Mesodermal cell (in vitro differentiated cells): ENCODE measurements around the gene COPB1.
"Not testable (repeated sequence)": the region's sequence is repeated elsewhere in the genome, so short reads cannot be mapped to it uniquely, and the experiment has no call there.

Experiments used
- H3K27ac ChIP-seq: 2 replicates; pipeline ENCODE4 v1.7.0; 2013; ENCODE audit warnings: mild to moderate bottlenecking, low read depth, low read length, moderate library complexity; ENCODE audit not compliant: severe bottlenecking
- H3K36me3 ChIP-seq: 2 replicates; pipeline ENCODE4 v1.7.1; 2013; ENCODE audit warnings: mild to moderate bottlenecking, low read length, moderate library complexity; ENCODE audit not compliant: control insufficient read depth, insufficient read depth
- H3K4me1 ChIP-seq: one replicate; pipeline ENCODE4 v1.7.1; 2013; ENCODE audit warnings: mild to moderate bottlenecking, low read length; ENCODE audit not compliant: insufficient read depth, control insufficient read depth, poor library complexity, severe bottlenecking
- H3K4me3 ChIP-seq: 2 replicates; pipeline ENCODE4 v1.7.0; 2013; ENCODE audit warnings: low read length, control low read depth, mild to moderate bottlenecking; ENCODE audit not compliant: insufficient read depth, poor library complexity, severe bottlenecking; ENCODE audit errors: extremely low read depth
- H3K9me3 ChIP-seq: 2 replicates; pipeline ENCODE4 v1.7.1; 2013; ENCODE audit warnings: mild to moderate bottlenecking, low read length, moderate library complexity; ENCODE audit not compliant: control insufficient read depth
- WGBS, 2 experiments: methylation state at CpG; one replicate each; pipeline ENCODE4 v1.1.5; 2013; ENCODE audit warnings: missing lambda C conversion rate in 2 of 2; ENCODE audit not compliant: insufficient coverage in 2 of 2; 5-methylcytosine and 5-hydroxymethylcytosine counted together

Gene COPB1

DNA sequence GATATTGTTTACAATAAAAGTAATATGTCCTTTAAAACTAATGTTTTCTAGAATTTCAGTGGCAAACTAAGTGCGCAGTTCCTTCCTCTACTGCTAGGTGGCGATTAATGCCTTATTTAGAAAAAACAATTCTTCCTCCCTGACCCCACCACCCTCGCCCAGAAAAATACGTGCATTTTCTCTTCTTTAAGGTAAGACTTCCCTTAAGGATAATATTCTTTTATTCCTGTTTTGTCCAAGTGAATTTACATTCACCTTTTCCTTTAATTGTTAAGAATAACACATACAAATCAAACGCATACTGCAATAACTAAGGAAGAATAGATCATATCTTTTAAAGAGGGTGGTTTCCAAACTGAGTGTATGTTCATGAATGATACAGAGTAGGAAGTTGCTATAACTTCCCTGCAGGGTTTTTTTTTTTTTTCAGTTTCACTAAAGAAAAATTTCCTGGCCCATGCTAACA is 37.6 kb upstream of the COPB1 start:
- no peaks in the 10 kb centered on the region for H3K4me1 ChIP-seq
- no peaks in the 10 kb centered on the region for H3K36me3 ChIP-seq
- H3K27ac ChIP-seq, result no peak overlapping the region
- 20% methylated on average over 1 of the region's 5 CpGs; no CpG with 5 or more reads in 1 of the 2 experiments for WGBS, 2 experiments
- no peaks in the 10 kb centered on the region for H3K9me3 ChIP-seq
- no peak overlapping the region for H3K4me3 ChIP-seq

DNA sequence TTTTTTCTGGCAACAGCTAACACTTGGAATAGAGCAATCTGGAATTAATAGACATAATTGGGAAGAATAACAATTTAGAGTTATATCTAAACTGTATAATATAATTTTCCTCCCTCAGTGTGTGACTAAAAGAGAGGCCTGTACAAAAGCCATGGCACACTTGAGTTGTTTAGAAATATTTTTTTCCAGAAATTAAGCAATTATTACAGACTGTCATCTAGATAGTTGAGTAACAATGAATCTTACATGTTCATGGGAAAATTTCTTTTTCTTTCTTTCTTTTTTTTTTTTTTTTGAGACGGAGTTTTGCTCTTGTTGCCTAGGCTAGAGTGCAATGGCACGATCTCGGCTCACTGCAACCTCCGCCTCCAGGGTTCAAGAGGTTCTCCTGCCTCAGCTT is 35.6 kb upstream of the COPB1 start:
- not testable (repeated sequence) for H3K27ac ChIP-seq, H3K9me3 ChIP-seq, H3K4me3 ChIP-seq, H3K4me1 ChIP-seq, H3K36me3 ChIP-seq
- WGBS, 2 experiments, result 77 to 100% methylated on average over 3 of the region's 4 CpGs

DNA sequence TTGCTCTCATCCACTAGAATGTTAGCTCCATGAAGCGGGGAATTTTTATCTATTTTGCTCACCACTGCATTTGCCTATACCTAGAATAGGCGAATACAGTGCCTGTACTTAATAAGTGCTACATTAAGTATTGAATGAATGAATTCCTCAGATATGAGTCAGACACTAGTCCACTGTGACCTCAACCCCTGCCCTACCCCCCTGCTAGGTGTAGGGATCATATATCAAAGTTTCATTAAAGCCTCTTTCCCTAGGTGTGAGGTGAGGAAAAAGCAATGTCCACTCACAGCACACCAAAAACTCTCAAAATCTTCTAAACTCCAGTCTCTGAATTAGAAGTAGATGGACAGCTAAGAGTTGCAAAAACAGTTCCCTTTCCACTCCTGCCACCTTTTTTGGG is 30.3 kb upstream of the COPB1 start:
- Histone ChIP-seq H3K4me3 (no peak overlapping the region), H3K27ac (no peak overlapping the region), H3K4me1 (no peaks in the 10 kb centered on the region), H3K36me3 (no peaks in the 10 kb centered on the region), H3K9me3 (no peaks in the 10 kb centered on the region)
- WGBS, 2 experiments, result 100% methylated on average over 1 of the region's 2 CpGs

DNA sequence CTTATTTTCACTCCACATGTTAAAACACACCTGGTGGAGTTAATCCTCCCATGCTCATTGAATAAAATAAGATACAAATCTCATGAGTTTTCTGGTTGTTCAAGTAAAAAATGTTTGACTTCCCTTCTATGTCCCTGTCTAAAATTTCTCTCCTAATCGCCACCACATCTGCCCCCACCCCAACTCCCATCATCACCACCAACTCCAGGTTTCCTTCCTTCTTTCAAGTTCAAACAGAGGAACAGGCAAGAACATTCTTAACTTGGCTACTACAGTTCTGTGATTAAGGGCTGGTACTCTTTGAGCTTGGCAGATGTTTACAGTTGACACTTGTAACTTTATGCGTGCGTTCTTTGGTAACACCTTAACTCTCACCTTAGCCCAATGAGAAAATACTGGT is 29.7 kb upstream of the COPB1 start:
- 89 to 100% methylated on average over 1 of the region's 3 CpGs for WGBS, 2 experiments
- Histone ChIP-seq H3K4me1 (no peaks in the 10 kb centered on the region), H3K36me3 (no peaks in the 10 kb centered on the region), H3K9me3 (no peaks in the 10 kb centered on the region), H3K27ac (no peak overlapping the region), H3K4me3 (no peak overlapping the region)

DNA sequence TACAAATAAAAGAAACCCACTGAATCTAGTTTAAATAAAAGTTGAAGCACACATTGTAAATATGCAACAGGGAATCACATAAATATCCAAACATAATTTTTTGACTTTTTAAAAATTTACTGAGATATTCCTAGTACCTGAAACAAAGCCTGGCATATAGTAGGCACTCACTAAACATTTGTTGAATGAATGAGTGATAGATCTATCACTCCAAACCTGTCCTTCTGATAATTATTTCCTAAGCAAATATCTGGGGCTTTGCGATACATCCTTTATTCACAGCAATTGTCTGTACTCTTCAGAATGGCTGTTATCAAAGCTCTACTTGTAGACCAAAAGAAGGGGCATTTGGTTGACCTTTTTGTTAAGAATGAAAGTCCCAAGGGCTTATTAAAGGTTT is 23.2 kb upstream of the COPB1 start:
- WGBS, 2 experiments, result no CpG with 5 or more reads among the region's 1 CpG
- no peak overlapping the region for H3K27ac ChIP-seq

DNA sequence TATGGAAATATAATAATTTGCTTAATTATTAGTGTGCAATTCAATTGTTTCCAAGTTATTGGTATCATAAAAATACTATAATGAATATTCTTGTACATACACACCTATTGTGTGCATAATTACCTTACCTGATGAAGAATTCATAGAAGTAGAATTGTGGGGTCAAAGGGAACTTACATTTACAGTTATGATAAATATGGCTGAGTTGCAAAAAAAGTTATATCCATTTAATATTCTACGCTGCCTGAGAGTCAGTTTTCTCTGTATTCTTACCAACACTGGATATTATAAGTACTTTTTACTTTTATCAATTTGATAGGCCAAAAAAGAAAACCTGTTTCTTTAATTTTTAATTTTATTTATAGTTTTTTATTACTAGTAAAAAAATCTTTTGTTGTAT is 22.6 kb upstream of the COPB1 start:
- no peaks in the 10 kb centered on the region for H3K9me3 ChIP-seq
- H3K4me1 ChIP-seq, result no peaks in the 10 kb centered on the region
- peaks cover 12% of the 10 kb centered on the region for H3K36me3 ChIP-seq
- no CpG with 5 or more reads among the region's 1 CpG for WGBS, 2 experiments
- H3K27ac ChIP-seq, result no peak overlapping the region
- no peak overlapping the region for H3K4me3 ChIP-seq

More for the DNA sequence above, 23.2 kb upstream of the COPB1 start:
- Histone ChIP-seq H3K4me1 (no peaks in the 10 kb centered on the region), H3K9me3 (no peaks in the 10 kb centered on the region), H3K4me3 (no peak overlapping the region), H3K36me3 (peaks cover 7% of the 10 kb centered on the region)

DNA sequence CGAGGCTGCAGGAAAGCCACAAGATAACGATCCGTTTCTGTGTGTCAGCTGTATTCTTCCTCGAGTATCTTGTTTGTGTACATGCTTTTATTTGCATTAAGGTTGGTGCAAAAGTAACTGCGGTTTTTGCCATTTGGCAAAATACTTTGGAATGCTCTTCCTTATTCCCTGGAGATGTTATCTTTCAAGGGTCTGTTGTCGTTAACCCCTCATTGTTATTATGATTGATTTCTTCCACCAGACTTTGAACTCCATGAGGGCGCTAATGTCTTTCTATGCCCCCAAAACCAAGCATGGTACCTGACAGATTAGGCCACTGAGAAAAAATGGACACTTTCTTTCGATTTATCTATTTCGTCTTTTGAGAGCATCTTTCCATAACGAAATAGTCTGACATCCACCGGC is 21.1 kb upstream of the COPB1 start:
- no peaks in the 10 kb centered on the region for H3K4me1 ChIP-seq
- WGBS, 2 experiments, result 7 to 19% methylated on average over 6 to 7 of the region's 11 CpGs
- peak overlapping the region; percentile 95 for H3K4me3 ChIP-seq
- no peaks in the 10 kb centered on the region for H3K9me3 ChIP-seq
- peak overlapping the region; percentile 94 for H3K27ac ChIP-seq
- peaks cover 27% of the 10 kb centered on the region for H3K36me3 ChIP-seq

DNA sequence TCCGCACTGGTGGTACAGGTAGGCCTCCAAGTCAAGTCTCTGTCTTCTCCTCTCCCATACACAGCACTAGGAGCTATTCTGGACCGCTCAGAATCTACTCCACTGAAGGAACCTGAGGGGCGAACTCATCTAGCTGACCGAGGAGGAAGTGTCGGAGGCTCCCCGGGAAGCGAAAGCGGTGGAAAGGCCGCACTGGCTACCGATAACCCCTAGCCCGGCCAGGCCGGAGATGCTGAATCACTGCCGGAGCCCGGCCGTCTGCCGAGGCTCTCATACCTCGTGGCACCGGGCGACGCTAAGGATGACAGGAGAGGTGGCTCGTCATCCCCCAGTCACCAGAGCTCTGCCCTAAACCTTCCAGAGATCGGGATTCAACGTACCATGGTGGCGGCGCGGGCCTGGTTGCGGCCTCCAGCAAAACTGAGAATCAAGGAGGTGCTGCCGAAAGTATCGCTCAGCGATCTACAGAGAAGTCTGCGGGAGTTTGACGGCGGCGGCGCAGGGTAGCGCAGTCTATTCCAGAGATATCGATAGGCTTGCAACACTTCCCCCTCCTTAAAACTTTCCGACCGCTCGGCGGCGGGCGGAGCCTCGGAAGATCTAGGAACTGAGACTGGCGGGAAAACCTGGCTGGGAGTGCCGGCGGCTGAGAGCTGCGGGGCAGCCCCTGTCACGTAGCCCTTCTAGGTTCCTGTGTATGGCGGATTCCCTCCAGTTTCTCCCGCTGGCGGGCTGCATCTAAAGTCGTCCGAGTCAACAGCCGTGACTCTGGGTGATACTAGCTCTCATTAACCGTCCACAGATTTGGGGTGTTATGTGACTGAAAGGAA is 20.5 kb upstream of the COPB1 start, which contains the start of gene PSMA1:
TSS of gene PSMA1 (minus strand) at position 470 of the 830 bp plus-strand sequence. CDS start at position 383, 87 bp downstream.
- peak within 1 kb of the TSS; percentile 94 for H3K27ac ChIP-seq

DNA sequence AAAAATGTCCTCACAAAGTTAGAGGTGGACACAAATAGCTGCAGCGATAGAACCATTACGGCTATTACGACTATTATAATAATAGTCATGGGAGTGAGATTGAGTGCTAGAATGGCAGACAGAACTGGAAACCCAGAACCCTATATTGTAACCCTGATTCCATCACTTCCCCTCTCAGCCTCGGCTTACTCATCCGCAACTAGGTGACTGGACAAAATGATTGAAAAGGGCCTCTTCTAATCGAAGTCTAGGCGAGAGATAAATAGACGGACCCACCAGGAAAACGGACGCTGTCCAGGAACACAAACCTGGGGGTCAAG is 19.9 kb upstream of the COPB1 start:
- H3K4me3 ChIP-seq, result peak overlapping the region; percentile 95
- no peaks in the 10 kb centered on the region for H3K4me1 ChIP-seq
- H3K9me3 ChIP-seq, result no peaks in the 10 kb centered on the region
- WGBS, 2 experiments, result 0% methylated on average over 5 of the region's 10 CpGs
- H3K27ac ChIP-seq, result peak overlapping the region; percentile 94
- peaks cover 34% of the 10 kb centered on the region for H3K36me3 ChIP-seq

More for the DNA sequence above, 20.5 kb upstream of the COPB1 start, which contains the start of gene PSMA1:
- Histone ChIP-seq H3K4me1 (no peaks in the 10 kb centered on the region), H3K36me3 (peaks cover 28% of the 10 kb centered on the region), H3K4me3 (peak within 1 kb of the TSS; percentile 95), H3K9me3 (no peaks in the 10 kb centered on the region)
- WGBS, 2 experiments, result 0 to 1% methylated on average over 49 to 53 of the region's 56 CpGs

DNA sequence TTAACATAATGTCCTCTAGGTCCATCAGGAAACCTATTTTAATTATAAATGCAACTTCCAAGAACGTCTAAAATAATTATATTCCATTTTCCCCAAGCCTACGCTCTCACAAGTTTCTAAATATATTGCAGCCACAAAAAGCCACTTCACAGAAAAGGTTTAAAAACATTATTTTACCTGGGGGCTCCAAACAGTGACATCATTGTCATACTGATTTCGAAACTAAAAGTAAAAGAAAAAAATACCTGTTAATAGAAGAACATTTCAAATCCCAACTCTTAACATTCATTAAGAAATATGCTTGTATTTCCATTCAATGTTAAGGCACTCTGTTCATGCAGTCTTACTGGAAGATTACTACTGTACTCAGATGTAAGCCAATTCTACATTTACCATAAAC is 19.2 kb upstream of the COPB1 start:
- 83 to 100% methylated on average over 2 of the region's 3 CpGs for WGBS, 2 experiments
- peak overlapping the region; percentile 95 for H3K4me3 ChIP-seq
- H3K4me1 ChIP-seq, result no peaks in the 10 kb centered on the region
- H3K36me3 ChIP-seq, result peaks cover 41% of the 10 kb centered on the region
- no peaks in the 10 kb centered on the region for H3K9me3 ChIP-seq
- H3K27ac ChIP-seq, result no peak overlapping the region

DNA sequence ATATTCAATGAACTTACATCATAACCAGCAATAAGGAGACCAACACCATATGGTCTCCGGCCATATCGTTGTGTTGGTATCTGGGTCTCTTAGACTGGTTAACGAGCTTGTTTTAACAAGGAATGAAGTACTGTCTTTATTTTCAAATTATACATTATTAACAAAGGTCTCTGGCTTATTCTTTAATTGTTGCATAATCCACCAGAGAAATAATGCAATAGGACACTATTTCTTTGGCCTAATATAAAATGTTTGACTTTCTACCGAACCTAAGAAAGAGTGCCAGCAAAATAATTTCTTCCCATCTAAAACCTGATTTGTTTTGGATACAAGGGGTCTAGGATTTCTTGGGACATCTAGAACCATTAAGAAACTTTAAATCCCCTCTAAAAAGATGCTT is 14.2 kb upstream of the COPB1 start:
- H3K4me3 ChIP-seq, result no peak overlapping the region
- WGBS, 2 experiments, result no CpG with 5 or more reads among the region's 4 CpGs
- no peak overlapping the region for H3K27ac ChIP-seq
- H3K9me3 ChIP-seq, result no peaks in the 10 kb centered on the region
- no peaks in the 10 kb centered on the region for H3K4me1 ChIP-seq
- H3K36me3 ChIP-seq, result peaks cover 85% of the 10 kb centered on the region
